Renal cortex interstitium (tissue), 11 donors: ENCODE measurements around the gene HMGCL. TPM values are rescaled to one million over a fixed set of nuclear protein-coding genes. Genes with fewer than 3 reads are reported as not detected.
"Not testable (repeated sequence)": the region's sequence is repeated elsewhere in the genome, so short reads cannot be mapped to it uniquely, and the experiment has no call there.

Experiments used
- DNase-seq, 11 donors: peaks; one replicate each; pipeline ENCODE4 v3.0.0-alpha.2; 2013; ENCODE audit warnings: low read depth in 9 of 11, low spot score in 4 of 11; ENCODE audit errors: extremely low read depth in 1 of 11
- polyA plus RNA-seq, 3 donors: library from polyadenylated mRNA; unstranded; fragments of 120-200 nt; gene quantifications; one replicate each; pipeline ENCODE4 v1.2.1, GENCODE V29; 2013; ENCODE audit not compliant: insufficient read length in 3 of 3

The HMGCL gene
- polyA plus RNA-seq, 3 donors: 69.2 to 72.6 (median 69.8) TPM

DNA sequence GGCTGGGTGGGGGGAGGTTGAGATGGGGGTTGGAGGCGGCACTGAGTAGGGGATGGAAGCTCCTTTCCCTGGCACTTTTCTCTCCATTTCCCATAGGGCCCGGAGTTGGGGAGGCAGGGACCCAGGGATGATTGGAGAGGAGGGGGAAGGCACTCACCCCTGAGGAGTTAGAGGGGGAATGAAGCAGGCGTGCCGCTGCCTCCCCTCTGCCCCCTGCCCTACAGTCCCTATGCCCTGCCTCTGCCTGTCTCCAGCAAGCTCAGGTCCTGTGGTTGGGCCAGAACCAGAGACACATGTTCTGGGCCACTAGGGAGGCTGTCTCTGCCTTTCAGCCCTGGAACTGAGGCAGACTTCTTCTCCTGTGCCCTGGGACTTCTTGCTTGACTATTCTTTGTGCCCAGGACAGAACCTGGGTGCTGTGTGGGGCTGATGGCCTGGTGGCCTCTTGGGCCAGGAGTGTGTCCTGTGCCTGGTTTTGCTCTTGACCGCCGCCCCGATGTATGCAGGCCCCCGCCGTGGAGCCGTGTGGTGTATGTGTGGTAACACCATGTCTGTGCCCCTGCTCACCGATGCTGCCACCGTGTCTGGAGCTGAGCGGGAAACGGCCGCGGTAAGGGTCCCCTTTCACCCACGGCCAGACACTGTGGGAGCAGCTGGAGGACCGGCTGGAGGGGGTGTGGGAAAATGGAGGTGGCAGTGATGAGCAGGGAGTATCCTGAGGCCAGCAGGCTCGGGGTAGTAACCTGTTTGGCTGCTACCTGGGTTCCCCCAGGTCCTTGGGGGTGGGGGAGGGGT, 32.9 kb downstream of the HMGCL start:
- no peak for DNase-seq

DNA sequence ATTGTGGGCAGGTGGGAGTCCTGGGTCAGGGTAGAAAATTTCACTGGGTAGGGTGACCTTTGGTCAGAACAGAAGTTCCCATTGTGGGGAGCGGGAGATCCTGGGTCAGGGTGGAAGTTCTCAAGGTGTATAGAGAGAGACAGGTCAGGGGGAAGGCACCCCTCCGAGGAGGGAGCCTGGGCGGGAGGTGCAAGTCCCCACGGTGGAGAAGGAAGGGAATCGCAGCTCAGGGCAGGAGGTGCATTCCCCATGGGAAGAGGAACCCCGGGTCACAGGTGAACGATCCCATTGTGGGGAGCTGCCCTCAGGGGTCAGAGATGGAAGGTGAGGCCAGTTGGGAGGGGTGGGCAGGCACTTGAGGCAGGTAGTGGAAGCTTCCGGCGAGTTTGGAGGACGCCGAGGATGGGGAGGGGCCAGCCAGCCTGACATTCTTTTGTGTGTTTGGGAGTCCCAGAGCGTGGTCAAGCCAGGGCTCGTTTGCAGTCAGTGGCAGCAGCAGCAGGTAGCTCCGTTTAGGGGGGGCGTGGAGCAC, 33.6 kb downstream of the HMGCL start:
- DNase-seq: no peak

- peak in 10 of 11 donors; percentile 78 to 91 (median 86) for DNase-seq
Measured at GRCh38 chr1:23790696-23791515, 34.3 kb downstream of the HMGCL start, which contains the start of gene LYPLA2. Gene LYPLA2, plus strand, starts transcription at chr1:23791145. Its CDS starts 1,538 bp downstream, at chr1:23792683.

DNA sequence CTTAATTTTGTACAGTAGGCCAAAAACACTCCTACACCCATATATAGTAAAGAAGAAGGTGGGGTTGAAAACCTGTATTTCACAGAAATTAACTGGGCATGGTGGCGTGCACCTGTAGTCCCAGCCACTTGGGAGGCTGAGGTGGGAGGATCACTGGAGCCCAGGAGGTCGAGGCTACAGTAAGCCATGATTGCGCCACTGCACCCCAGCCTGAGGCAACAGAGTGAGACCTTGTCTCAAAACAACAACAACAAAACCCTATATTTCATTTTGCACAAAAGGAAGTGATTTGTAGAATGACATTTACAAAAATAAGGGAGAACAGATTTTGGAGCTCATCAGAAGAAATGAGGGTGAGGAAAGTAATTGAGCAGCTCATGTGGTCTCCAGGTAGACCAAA, 36.5 kb downstream of the HMGCL start:
- DNase-seq: no peak

GRCh38 chr1:23787701-23788100, 37.5 kb downstream of the HMGCL start:
- DNase-seq: no peak

GRCh38 chr1:23784846-23785245, 40.4 kb downstream of the HMGCL start:
- DNase-seq: no peak

- DNase-seq: not testable (repeated sequence)
Measured at GRCh38 chr1:23783141-23783540, 42.1 kb downstream of the HMGCL start.

- DNase-seq: no peak
Measured at GRCh38 chr1:23779826-23780371, 45.3 kb downstream of the HMGCL start.

GRCh38 chr1:23777979-23778814, 47.0 kb downstream of the HMGCL start, which contains the start of gene PITHD1:
Gene PITHD1, plus strand, starts transcription at chr1:23778418. Its CDS starts 98 bp downstream, at chr1:23778516.
- DNase-seq: peak in 9 of 11 donors; percentile 68 to 85 (median 79)

DNA sequence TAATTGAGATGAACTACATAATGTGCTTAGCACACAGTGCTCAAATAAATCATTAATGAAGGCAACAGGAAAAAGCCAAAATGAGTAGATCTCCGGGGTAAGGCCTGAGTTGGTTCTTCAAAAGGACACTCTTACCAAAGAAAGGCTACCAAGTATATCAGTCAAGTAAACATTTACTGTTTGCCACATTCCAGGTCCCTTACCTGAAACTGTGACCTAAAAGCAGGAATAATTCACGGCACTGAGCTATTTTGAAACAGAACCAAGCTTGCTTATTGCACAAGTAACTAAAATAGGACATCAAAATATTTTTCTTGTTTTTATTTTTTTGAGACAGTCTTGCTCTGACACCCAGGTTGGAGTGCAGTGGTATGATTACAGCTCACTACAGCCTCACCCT, 49.0 kb downstream of the HMGCL start:
- DNase-seq: no peak

DNA sequence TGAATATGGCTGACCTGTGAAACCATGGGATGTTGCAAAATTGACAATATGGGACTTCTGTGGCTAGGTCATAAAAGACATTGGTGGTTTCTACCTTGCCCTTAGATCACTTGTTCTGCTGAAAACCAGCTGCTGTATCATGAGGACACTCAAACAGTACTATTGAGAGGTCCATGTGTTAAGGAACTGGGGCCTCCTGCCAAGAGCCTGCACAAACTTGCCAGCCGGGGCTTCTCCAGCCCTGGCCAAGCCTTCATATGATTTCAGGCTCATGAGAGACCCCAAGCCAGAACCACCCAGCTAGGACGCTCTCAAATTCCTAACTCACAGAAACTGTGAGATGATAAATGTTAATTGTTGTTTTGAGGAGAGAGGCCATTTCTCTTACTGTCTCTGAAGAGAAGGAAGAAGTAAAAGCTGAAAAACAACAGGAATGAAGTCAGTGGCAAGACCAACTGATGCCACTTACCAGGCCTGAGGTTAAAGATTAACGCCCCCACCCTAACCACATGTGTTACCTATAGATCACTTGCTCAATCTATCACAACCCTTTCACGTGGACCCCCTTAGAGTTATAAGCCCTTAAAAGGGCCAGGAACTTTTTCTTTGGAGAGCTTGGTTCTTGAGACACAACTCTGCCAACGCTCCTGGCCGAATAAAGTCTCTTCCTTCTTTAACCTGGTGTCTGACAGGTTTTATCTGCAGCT, 50.9 kb downstream of the HMGCL start:
- no peak for DNase-seq

- no peak for DNase-seq
Measured at GRCh38 chr1:23772854-23773242, 52.4 kb downstream of the HMGCL start.

DNA sequence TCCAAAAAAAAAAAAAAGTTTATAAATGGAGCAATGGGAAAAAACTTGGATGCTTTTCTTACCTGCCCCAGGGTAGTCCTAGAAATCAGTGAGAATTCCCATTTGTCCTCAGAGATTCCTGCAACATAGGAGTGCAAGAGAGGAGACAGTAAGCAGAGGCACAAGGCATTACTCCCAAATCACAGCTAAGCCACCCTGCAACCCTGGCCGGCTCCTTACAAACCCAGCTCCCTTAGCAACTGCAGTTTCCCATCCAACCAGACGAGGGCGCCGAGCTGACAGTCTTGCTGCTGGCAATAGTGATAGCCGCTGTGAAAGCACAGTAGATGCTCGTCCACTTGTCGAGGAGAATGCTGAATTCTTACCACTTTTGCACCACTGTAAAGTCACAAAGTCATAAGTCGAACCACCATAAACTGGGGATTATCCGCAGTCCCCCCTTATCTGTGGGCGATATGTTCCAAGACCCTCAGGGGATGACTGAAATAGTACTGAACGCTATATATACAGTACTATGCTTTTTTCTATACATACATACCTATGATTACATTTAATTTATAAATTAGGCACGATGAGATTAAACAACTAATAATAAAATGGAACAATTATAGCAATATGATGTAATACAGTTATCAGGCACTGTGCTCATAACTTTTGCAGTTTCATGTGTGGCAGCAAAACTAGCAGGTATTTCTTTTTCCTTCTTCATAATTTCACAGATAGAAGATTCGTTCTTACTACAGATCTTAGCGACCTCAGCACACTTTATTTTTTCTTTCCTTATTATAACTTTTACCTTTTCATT, 53.0 kb downstream of the HMGCL start:
- DNase-seq: peak in 9 of 11 donors; percentile 58 to 74 (median 69)

- DNase-seq: no peak
Measured at GRCh38 chr1:23768733-23769132, 56.5 kb downstream of the HMGCL start.

GRCh38 chr1:23763041-23763577, 62.1 kb downstream of the HMGCL start:
- DNase-seq: no peak

DNA sequence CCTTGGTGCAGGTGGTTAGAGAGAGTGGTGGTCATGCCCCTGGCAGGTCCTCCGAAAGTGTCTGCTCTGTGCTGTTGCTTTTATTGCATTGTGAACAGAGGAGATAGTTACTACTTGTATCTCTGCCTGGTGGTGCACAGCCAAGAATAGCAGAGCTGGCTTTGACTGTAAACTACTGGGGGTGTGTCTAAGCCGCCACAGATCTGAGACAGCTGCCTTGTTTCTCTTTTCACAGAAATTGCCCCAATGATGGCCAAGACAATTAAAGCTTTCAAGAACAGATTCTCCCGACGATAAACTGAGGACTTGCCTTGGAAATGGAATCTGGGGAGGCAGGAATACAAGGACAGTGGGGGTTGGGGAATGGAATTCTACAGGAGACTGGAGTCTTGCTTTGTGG, 66.0 kb downstream of the HMGCL start:
- no peak for DNase-seq

DNA sequence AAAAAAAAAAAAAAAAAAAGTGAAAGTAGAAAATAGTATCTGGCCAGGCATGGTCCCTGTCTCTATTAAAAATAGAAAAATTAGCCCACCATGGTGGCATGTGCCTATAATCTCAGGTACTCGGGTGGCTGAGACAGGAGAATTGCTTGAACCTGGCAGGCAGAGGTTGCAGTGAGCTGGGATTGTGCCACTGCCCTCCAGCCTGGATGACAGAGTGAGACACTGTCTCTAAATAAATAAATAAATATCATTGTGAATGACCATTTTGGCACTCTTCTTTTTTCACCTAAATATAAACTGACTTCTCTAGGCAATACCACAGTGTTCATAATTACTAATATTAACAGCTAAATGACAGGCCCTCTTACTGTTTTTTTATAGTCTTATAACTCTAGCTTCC, 67.4 kb downstream of the HMGCL start:
- DNase-seq: no peak
